Measurements from ENCODE around the gene HEYL.
A peak's percentile ranks its signal among the peaks of the same experiment; 100 is the strongest.
"Not testable (repeated sequence)": the region's sequence is repeated elsewhere in the genome, so short reads cannot be mapped to it uniquely, and the experiment has no call there.

The HEYL gene

DNA sequence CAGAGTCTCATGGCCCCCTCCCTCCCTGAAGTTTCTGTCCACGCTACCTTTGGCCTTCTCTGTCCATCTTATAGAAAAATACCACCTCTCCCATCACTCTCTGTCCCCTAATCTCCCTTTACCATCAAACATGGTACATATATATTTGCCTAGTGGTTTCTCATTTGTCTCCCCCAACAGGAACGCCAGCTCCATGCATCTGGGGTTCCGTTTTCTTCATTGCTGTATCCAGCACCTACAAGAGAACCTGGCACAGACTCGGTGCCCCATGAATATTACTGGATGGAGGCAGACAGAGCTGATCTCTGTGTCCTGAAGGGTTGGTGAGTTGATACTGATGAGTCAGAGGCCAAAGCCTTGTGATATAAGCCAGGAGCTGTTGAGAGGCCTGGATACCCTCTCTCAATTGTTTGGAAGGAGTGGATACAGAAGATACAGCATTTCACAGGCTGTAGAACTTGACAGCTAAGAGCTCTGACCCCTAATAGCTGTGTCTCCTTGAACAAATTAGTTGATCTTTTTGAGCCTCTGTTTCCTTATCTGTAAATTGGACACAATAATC, 21.9 kb downstream of the HEYL start:
- peaks cover 3% of the 10 kb centered on the region; the same call in 1 of the 2 replicates for H3K9me3 ChIP-seq
- H3K4me3 ChIP-seq: no peak overlapping the region
- no peak overlapping the region for H3K27ac ChIP-seq
- H3K27me3 ChIP-seq: no peaks in the 10 kb centered on the region
- no peaks in the 10 kb centered on the region for H4K20me1 ChIP-seq
- H3K9ac ChIP-seq: no peak overlapping the region
- no peak for TF ChIP-seq Cebpa-rat (IDR thresholded peaks at IDR 0.05)
- no peak overlapping the region for H3K4me2 ChIP-seq
- no peaks in the 10 kb centered on the region; the same call in 1 of the 2 replicates for H3K36me3 ChIP-seq
- no peaks in the 10 kb centered on the region for H3K4me1 ChIP-seq

DNA sequence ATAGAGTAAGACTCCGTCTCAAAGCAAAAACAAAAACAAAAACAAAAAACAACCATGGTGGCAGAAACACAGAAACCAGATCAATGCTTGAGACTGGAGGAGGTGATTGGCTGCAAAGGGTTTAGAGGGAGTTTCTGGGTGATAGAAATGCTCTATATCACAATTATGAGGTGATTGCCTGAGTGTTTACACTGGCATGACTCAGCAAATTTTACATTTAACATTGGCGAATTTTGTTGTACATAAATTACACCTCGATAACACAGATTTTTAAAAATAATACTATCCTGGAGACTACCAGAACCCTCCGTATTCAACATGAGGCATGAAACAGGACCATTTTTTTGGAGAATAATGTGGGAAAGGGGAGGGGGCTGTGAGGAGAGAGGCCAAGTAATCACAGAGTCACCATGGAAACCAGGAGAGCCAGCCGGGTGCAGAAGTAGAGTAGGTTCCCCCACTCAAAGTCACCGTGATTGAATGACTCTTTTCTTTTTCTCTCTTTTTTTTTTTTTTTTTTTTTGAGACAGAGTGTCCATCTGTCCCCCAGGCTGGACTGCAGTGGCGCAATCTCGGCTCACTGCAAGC, 24.3 kb downstream of the HEYL start:
- Histone ChIP-seq H3K9me3 (peaks cover 3% of the 10 kb centered on the region; the same call in 1 of the 2 replicates), H3K4me3 (no peak overlapping the region), H3K4me2 (no peak overlapping the region), H4K20me1 (no peaks in the 10 kb centered on the region), H3K36me3 (no peaks in the 10 kb centered on the region; the same call in 1 of the 2 replicates), H3K27me3 (no peaks in the 10 kb centered on the region), H3K27ac (no peak overlapping the region), H3K9ac (no peak overlapping the region), H3K4me1 (no peaks in the 10 kb centered on the region)
- no peak for TF ChIP-seq Cebpa-rat (IDR thresholded peaks at IDR 0.05)

DNA sequence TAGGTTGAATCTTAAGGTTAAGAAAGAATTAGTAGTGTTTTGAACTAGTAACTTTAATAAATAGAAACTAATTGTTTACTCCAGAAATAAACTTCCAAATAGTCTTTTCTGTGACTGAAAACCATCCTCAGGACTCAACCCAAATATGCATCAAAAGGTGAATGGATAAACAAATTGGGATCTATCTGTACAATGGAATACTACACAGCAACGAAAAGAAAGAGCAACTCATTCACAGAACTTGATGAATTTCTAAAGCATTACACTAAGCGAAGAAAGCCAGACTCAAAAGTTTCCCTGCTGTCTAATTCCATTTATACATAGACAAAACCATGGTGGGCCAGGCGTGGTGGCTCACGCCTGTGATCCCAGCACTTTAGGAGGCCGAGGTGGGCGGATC, 25.0 kb downstream of the HEYL start:
- Histone ChIP-seq H3K4me2 (no peak overlapping the region), H3K9me3 (peaks cover 3% of the 10 kb centered on the region; the same call in 1 of the 2 replicates), H3K36me3 (no peaks in the 10 kb centered on the region; the same call in 1 of the 2 replicates), H3K4me1 (no peaks in the 10 kb centered on the region), H3K4me3 (no peak overlapping the region), H3K27me3 (no peaks in the 10 kb centered on the region), H3K27ac (no peak overlapping the region), H3K9ac (no peak overlapping the region), H4K20me1 (no peaks in the 10 kb centered on the region)
- TF ChIP-seq Cebpa-rat (IDR thresholded peaks at IDR 0.05): no peak

- Histone ChIP-seq H3K27me3 (no peaks in the 10 kb centered on the region), H3K27ac (no peak overlapping the region), H4K20me1 (no peaks in the 10 kb centered on the region), H3K4me1 (no peaks in the 10 kb centered on the region), H3K4me2 (no peak overlapping the region), H3K4me3 (no peak overlapping the region), H3K9me3 (peaks cover 3% of the 10 kb centered on the region; the same call in 1 of the 2 replicates), H3K9ac (no peak overlapping the region), H3K36me3 (no peaks in the 10 kb centered on the region; the same call in 1 of the 2 replicates)
- TF ChIP-seq Cebpa-rat (IDR thresholded peaks at IDR 0.05): no peak
Measured at GRCh38 chr1:39613250-39613649, 26.2 kb downstream of the HEYL start.

- Histone ChIP-seq H3K36me3 (no peaks in the 10 kb centered on the region), H3K9me3 (no peaks in the 10 kb centered on the region), H3K9ac (no peak overlapping the region), H4K20me1 (no peaks in the 10 kb centered on the region), H3K4me3 (no peak overlapping the region), H3K4me1 (no peaks in the 10 kb centered on the region), H3K27me3 (no peaks in the 10 kb centered on the region), H3K4me2 (peak overlapping the region; percentile 37), H3K27ac (no peak overlapping the region)
- TF ChIP-seq Cebpa-rat (IDR thresholded peaks at IDR 0.05): no peak
Measured at GRCh38 chr1:39609618-39610331, 29.7 kb downstream of the HEYL start.

- Histone ChIP-seq H3K27me3 (no peaks in the 10 kb centered on the region), H4K20me1 (no peaks in the 10 kb centered on the region), H3K27ac (no peak overlapping the region), H3K9ac (no peak overlapping the region), H3K36me3 (no peaks in the 10 kb centered on the region), H3K4me3 (no peak overlapping the region), H3K4me1 (no peaks in the 10 kb centered on the region), H3K9me3 (no peaks in the 10 kb centered on the region), H3K4me2 (no peak overlapping the region)
- TF ChIP-seq Cebpa-rat (IDR thresholded peaks at IDR 0.05): no peak
Measured at GRCh38 chr1:39608921-39609320, 30.5 kb downstream of the HEYL start.

- H3K9me3 ChIP-seq, H3K4me2 ChIP-seq, H3K27ac ChIP-seq, H4K20me1 ChIP-seq, H3K9ac ChIP-seq, H3K27me3 ChIP-seq, H3K4me1 ChIP-seq, H3K36me3 ChIP-seq, H3K4me3 ChIP-seq: not testable (repeated sequence)
Measured at GRCh38 chr1:39603677-39604076, 35.8 kb downstream of the HEYL start.

DNA sequence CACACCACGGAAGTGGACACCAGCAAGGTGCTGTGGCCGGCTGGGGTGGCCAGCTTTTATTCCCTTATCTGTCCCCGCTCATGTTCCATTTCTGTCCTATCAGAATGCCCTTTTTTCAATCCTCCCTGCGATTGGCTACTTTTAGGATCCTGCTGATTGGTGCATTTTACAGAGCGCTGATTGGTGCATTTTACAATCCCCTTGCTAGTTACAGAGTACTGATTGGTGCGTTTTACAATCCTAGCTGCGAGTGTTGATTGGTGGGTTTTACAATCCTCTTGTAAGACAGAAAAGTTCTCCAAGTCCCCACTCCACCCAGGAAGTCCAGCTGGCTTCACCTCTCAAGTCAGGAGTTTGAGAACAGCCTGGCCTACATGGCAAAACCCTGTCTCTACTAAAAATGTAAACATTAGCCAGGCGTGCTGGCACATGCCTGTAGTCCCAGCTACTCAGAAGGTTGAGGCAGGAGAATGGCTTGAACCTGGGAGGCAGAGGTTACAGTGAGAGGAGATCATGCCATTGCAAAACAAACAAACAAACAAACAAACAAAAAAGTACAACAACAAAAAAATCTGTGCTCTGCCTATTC, 37.7 kb downstream of the HEYL start:
- H3K4me3 ChIP-seq, H4K20me1 ChIP-seq, H3K27me3 ChIP-seq, H3K36me3 ChIP-seq, H3K9me3 ChIP-seq, H3K9ac ChIP-seq, H3K27ac ChIP-seq, H3K4me2 ChIP-seq, H3K4me1 ChIP-seq: not testable (repeated sequence)

DNA sequence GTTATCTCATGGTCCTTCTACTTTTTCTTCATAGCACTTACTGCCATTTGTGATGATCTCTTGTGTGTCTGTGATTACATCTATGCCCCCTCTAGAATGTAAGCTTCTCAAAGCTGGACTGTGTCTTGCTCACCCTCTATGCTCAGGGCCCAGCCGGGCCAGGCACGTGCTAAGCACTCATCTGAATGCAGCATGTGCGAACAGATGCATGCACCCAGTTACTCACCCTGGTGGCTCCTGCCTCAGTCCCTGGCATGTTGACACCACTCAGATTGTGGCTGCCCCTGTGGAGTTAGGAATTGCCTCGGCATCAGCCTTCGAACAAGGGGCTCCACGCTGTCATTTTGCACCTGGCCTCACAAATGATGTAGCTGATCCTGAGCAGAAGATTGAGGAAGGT, 43.3 kb downstream of the HEYL start:
- no peaks in the 10 kb centered on the region for H4K20me1 ChIP-seq
- no peak overlapping the region for H3K4me3 ChIP-seq
- no peaks in the 10 kb centered on the region for H3K27me3 ChIP-seq
- no peak overlapping the region for H3K27ac ChIP-seq
- H3K9ac ChIP-seq: no peak overlapping the region
- peaks cover 8% of the 10 kb centered on the region for H3K4me1 ChIP-seq
- H3K36me3 ChIP-seq: no peaks in the 10 kb centered on the region
- TF ChIP-seq Cebpa-rat (IDR thresholded peaks at IDR 0.05): no peak
- H3K9me3 ChIP-seq: no peaks in the 10 kb centered on the region
- H3K4me2 ChIP-seq: no peak overlapping the region

DNA sequence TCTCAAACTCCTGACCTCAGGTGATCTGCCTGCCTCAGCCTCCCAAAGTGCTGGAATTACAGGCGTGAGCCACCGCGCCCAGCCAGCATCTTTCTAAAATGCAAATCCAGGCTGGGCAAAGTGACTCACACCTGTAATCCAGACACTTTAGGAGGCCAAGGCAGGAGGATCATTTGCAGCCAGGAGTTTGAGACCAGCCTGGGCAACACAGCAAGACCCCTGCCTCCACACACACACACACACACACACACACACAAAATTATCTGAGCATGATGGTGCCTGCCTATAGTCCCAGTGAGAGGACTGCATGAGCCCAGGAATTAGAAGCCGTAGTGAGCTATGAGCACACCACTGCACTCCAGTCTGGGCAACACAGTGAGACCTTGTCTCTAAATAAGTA, 46.1 kb downstream of the HEYL start:
- no peak for TF ChIP-seq Cebpa-rat (IDR thresholded peaks at IDR 0.05)
- Histone ChIP-seq H3K27ac (no peak overlapping the region), H3K9me3 (no peaks in the 10 kb centered on the region), H3K4me2 (no peak overlapping the region), H4K20me1 (no peaks in the 10 kb centered on the region), H3K4me1 (peaks cover 19% of the 10 kb centered on the region), H3K27me3 (no peaks in the 10 kb centered on the region), H3K9ac (no peak overlapping the region), H3K36me3 (no peaks in the 10 kb centered on the region), H3K4me3 (no peak overlapping the region)

Data from BLaER1 (cell line).